Activated T-cell treated with anti-CD3 and anti-CD28 coated beads for 1 hour (primary cell): ENCODE measurements around the gene SDK1.

Experiments
- DNase-seq: peaks from one replicate; pipeline ENCODE4 v3.0.0-alpha.2; 2020; ENCODE audit warnings: low read depth

Gene SDK1

GRCh38 chr7:4045975-4046374 lies 744.9 kb downstream of the SDK1 start:
- no peak for DNase-seq

GRCh38 chr7:4048336-4048735 lies 747.3 kb downstream of the SDK1 start:
- no peak for DNase-seq

GRCh38 chr7:4049202-4049601 lies 748.1 kb downstream of the SDK1 start:
- DNase-seq: no peak

- DNase-seq: no peak
Observed at GRCh38 chr7:4050126-4050660, 749.1 kb downstream of the SDK1 start.

- DNase-seq: no peak
Observed at GRCh38 chr7:4051696-4052095, 750.6 kb downstream of the SDK1 start.

GRCh38 chr7:4052130-4052529 lies 751.1 kb downstream of the SDK1 start:
- DNase-seq: no peak

DNA sequence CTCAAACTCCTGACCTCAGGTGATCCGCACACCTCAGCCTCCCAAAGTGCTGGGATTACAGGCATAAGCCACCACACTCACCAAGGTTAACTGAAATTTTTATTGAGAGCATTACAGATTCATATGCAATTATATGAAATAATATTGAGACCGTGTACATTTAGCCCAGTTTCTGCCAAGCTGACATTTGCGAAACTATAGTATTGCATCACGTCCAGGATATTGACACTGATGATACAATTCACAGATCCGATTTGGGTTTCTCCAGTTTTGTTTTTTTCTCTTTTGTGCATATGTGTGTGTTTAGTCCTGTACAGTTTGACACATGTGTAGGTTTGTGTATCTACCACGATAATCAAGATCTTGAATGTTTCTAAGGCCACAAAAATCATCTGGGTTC lies 753.1 kb downstream of the SDK1 start:
- DNase-seq: no peak

- no peak for DNase-seq
Observed at GRCh38 chr7:4056552-4057288, 755.7 kb downstream of the SDK1 start.

DNA sequence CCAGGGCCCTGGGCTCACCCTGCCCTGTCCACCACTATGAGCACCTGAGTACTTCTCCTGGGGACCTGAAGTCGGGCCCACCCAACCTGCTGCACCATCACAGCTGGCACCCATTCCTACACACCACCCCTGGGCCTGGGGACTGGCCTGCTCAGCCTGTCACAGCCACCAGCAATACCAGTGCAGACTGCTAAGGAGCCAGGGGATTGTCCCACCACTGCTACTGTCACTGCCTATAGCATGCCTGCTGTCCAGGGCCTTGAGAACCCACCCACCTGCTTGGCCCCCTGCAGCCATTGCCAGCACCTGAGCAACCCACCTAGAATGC lies 756.2 kb downstream of the SDK1 start:
- DNase-seq: no peak

GRCh38 chr7:4058158-4058557 lies 757.1 kb downstream of the SDK1 start:
- DNase-seq: no peak

DNA sequence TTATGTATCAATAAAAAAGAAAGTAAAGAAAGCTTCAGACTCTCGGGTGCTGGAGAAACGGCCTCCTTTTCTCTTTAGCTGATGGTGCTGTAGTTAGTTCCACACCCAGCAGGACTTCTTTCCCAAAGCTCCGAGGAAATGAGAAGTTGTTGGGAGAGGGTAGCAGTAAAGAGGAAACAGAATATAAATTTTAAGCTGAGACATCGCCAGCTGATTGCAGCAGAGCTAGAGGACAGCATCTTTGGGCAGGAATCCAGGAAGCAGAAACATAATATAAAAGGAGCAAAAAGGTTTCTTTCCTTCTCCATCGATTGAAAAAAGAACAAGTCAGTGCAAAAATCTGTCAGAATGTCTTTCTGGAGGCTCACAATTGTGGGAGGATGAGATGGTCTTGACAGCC lies 764.1 kb downstream of the SDK1 start:
- no peak for DNase-seq

GRCh38 chr7:4066206-4066605 lies 765.2 kb downstream of the SDK1 start:
- DNase-seq: no peak

GRCh38 chr7:4066626-4067475 lies 765.8 kb downstream of the SDK1 start:
- no peak for DNase-seq

DNA sequence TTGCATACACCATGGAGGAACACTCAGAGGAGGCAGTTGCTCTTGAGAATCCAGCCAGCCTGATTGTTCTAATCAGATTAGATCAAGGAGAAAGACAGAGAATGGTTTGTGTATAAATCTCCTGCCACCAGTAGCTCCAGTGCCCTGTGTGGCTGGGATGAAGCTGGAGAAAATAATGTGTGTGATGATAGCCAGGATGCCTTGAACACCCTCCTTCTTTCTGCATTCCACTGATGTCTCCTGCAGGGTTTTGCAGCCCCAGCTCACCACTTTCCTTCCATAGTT lies 766.4 kb downstream of the SDK1 start:
- DNase-seq: no peak

DNA sequence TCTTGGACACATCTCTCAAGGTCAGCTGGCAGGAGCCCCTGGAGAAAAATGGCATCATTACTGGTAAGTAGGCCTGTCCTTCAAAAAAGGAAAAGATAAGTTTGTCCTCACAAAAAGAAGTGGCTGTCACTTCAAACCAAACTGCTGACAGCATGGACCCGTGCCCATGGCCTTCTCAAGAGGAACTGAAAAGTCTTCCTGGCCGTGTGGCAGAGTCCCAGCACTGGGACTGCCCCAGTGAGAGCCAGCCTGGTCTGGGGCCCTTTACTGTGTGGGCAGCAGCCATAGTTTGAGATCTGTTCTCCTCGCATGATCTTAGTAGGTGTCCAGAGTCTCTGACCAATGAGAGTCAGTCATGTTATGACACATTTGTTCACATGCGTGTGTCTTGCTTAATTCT lies 766.8 kb downstream of the SDK1 start:
- no peak for DNase-seq

DNA sequence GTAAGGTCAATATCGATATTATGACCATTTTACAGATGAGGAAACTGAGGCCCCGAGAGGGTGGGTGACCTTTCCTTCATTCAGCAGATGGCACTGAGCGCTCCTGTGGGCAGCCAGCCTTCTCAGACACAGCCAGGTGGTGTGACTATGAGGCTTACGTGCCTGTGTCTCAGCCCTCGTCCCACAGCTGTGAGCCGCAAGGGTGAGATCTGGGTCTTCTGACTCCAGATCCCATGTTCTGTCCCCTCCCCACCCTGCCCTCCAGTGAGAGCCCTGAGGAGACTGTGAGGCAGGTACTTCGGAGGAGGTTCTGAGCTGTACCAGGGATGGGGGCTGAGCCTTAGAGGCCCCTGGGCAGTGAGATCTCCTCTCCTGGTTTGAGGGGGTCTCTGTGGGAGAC lies 767.2 kb downstream of the SDK1 start:
- no peak for DNase-seq

DNA sequence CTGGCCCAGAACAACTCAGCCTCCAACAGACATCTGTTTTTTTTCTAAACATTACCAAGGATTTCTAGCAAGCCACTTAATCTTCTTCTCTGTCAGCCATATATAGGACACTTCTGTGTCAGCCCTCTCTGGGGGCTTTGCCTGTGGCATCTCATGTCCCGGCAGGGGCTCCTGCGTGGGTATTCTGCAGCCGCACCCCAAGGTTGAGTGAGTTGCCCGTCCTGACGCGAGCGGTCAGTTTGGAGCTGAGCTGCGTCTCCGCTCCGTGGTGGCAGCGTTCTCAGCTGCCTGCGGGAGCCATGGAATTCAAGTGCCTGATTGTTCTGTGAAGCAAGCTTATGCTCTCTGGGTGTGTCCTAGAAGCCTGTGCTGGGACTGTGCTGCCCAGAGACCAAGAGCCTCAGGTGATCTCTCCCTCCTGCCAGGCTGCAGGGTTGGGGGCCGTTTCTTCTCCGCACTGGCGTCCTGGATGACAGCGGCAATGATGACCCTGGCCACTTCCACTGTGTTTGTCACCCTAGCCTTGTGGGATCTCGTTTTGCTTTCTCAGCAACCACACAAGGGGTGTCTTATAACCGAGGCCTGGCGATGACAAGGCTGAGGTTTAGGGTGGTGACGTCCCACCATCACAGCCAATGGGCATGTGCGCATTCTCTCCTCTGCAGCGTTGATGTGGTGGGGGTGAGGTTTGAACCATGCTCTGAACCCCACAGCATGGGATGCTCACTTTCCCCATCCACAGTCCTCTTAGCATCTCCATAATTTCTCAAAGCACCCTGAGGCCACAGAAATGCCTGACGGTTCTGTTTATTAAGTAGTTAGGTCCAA lies 768.4 kb downstream of the SDK1 start:
- no peak for DNase-seq

- DNase-seq: no peak
Observed at GRCh38 chr7:4070214-4070613, 769.2 kb downstream of the SDK1 start.

DNA sequence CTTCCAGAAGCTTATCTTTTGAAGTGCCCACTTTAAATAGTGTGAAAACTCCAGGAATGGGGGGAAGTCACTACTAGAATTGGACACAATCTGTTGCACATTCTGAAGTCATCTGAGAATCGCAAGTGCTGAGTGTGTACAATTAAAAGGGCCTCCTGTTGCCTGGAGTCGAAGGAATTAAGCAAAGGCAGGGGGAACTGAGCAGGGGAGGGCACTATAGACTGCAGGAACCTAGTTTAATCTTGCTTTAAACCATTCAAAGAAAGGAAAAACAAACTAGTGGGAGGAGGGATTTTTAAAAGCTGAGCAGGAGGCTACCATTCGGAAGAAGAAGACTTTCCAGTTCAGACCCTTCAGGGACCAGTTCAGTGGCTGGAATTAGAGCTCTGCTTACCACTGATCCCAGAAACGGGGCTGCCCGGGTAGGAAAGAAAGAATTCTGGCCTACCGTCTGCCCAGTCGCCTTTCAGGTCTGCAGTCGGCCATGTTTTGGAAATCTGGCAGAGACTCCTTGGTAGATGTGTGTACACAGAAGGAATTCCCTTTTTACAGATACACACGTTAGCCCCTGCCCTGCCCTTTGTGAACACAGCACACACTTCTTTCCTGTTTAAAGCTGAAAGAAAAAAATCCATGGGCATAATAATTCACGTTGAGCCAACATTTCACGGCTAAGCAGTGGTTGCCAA lies 770.5 kb downstream of the SDK1 start:
- no peak for DNase-seq

GRCh38 chr7:4072161-4072925 lies 771.3 kb downstream of the SDK1 start:
- DNase-seq: no peak

- no peak for DNase-seq
Observed at GRCh38 chr7:4073052-4073451, 772.0 kb downstream of the SDK1 start.
